Parathyroid adenoma (tissue), 2 donors: ENCODE data around the gene TRMT1.
A peak's percentile ranks its signal among the peaks of the same experiment; 100 is the strongest.

Experiments used
- H2AFZ ChIP-seq: fragments of 300-600 bp; sonication (generic); one replicate; pipeline ENCODE4 v1.7.0; 2017; ENCODE audit warnings: antibody characterized with exemption, mild to moderate bottlenecking
- H3K27ac ChIP-seq: fragments of 300-600 bp; sonication (generic); one replicate; pipeline ENCODE4 v1.7.0; 2017
- H3K27me3 ChIP-seq: fragments of 300-600 bp; sonication (generic); one replicate; pipeline ENCODE4 v1.7.0; 2017; ENCODE audit warnings: low read length; ENCODE audit not compliant: control insufficient read depth, insufficient read depth
- H3K36me3 ChIP-seq: fragments of 300-600 bp; sonication (generic); one replicate; pipeline ENCODE4 v1.7.0; 2017; ENCODE audit warnings: low read length; ENCODE audit not compliant: control insufficient read depth, insufficient read depth
- H3K4me1 ChIP-seq: fragments of 300-600 bp; sonication (generic); one replicate; pipeline ENCODE4 v1.7.0; 2017; ENCODE audit warnings: control low read depth
- H3K4me2 ChIP-seq: fragments of 300-600 bp; sonication (generic); one replicate; pipeline ENCODE4 v1.7.0; 2017; ENCODE audit warnings: low read length
- H3K4me3 ChIP-seq: fragments of 300-600 bp; sonication (generic); one replicate; pipeline ENCODE4 v1.7.0; 2017; ENCODE audit warnings: low read depth, low read length
- H3K79me2 ChIP-seq: fragments of 300-600 bp; sonication (generic); one replicate; pipeline ENCODE4 v1.7.0; 2017; ENCODE audit warnings: control low read depth
- H3K9ac ChIP-seq: fragments of 300-600 bp; sonication (generic); one replicate; pipeline ENCODE4 v1.7.0; 2017; ENCODE audit warnings: mild to moderate bottlenecking
- H3K9me3 ChIP-seq: fragments of 300-600 bp; sonication (generic); one replicate; pipeline ENCODE4 v1.7.0; 2017; ENCODE audit warnings: low read length; ENCODE audit not compliant: control insufficient read depth
- TF ChIP-seq, protein P1 (sequence below): fragments of 300-600 bp; sonication (generic); IDR thresholded peaks from one replicate; pipeline ENCODE4 v1.7.0; 2017; ENCODE audit warnings: antibody characterized with exemption, mild to moderate bottlenecking
- donor health status: primary hyperparathyroidism.

TRMT1 gene

DNA sequence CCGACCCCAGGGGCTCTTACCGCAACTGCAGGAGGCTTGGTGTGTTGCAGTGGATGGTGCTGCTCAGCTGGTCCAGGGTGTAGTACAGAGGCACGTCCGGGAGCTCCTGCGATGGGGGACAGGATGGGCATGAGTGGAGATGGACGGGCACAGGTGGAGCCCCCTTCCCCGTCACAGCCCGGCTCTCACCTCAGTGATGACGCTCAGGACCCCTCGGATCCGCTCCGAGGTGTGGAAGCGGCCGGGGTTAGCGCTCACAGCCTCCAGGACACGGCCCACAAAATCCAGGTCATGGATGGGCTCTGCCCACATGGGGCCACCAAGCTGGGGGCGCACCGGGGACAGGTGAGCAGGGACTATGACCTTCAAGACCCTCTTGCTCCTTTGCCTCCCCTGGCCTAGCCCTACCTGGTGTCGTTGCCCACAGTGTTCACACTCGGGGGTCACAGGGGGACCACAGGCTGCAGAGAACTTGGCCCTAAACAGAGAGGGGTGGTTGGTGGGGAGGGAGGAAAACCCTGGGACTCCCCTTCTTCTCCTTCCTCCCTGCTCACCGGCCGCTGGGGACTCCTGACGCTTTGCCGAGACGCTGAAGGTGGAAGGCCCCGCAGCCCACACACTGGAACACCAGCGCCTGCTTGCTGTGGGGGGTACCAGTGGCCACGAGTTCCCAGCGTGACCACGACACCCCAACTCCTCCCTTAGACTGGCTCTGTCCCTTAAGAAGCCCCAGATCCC lies 7.0 kb downstream of the TRMT1 start:
- H3K79me2 ChIP-seq, result no peaks in the 10 kb centered on the region
- H3K9ac ChIP-seq, result no peak overlapping the region
- no peaks in the 10 kb centered on the region for H3K36me3 ChIP-seq
- TF ChIP-seq, protein P1, sequence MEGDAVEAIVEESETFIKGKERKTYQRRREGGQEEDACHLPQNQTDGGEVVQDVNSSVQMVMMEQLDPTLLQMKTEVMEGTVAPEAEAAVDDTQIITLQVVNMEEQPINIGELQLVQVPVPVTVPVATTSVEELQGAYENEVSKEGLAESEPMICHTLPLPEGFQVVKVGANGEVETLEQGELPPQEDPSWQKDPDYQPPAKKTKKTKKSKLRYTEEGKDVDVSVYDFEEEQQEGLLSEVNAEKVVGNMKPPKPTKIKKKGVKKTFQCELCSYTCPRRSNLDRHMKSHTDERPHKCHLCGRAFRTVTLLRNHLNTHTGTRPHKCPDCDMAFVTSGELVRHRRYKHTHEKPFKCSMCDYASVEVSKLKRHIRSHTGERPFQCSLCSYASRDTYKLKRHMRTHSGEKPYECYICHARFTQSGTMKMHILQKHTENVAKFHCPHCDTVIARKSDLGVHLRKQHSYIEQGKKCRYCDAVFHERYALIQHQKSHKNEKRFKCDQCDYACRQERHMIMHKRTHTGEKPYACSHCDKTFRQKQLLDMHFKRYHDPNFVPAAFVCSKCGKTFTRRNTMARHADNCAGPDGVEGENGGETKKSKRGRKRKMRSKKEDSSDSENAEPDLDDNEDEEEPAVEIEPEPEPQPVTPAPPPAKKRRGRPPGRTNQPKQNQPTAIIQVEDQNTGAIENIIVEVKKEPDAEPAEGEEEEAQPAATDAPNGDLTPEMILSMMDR, result no peak
- no peak overlapping the region for H3K4me2 ChIP-seq
- H2AFZ ChIP-seq, result no peak overlapping the region
- H3K27me3 ChIP-seq, result no peaks in the 10 kb centered on the region
- H3K4me3 ChIP-seq, result no peak overlapping the region
- no peaks in the 10 kb centered on the region for H3K9me3 ChIP-seq
- no peak overlapping the region for H3K27ac ChIP-seq
- H3K4me1 ChIP-seq, result no peaks in the 10 kb centered on the region

DNA sequence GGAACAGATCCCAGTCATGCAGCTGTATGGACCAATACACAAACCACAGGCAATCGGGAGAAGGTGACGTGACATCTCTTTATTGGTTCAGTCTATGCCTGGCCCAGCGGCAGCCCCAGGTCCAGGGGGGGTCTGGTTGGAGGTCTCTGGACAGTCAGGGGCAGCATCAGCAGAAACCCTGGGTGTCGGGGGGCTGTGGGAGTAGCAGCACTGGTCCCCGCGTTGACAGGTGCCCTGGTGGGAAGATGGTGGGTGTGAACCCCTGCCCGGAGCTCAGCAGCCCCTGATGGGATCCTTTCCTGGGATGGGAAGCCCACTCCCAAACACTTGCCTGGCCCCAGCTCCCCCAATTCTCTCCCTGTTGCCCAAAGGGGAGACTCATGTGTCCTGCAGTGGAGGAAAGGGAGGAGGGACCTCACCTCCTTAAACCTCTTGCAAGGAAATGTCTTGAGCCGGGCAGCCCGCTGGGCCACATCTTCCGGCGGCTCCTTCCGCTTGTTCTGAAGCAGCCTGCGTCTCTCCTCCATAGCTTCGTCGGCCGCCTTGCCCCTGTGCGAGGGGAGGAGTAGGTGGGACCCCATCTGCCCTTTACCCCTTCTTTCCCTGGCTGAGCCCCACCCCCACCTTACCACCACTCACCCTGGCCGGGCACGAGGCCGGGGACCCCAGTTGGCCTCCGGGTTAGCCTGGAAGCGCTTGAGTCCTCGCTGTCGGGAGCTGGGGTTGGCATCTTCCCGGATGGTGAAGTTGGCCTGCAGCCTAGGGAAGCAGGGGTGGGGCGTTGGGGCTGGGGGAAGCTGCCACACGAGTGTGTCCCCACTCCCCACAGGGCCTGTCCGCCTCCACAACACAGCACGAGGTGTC lies 11.5 kb downstream of the TRMT1 start:
- H3K9me3 ChIP-seq, result no peaks in the 10 kb centered on the region
- peaks cover 9% of the 10 kb centered on the region for H3K4me1 ChIP-seq
- no peak overlapping the region for H3K4me3 ChIP-seq
- TF ChIP-seq, protein P1, result no peak
- no peak overlapping the region for H3K27ac ChIP-seq
- no peak overlapping the region for H2AFZ ChIP-seq
- H3K4me2 ChIP-seq, result no peak overlapping the region
- no peaks in the 10 kb centered on the region for H3K36me3 ChIP-seq
- H3K9ac ChIP-seq, result no peak overlapping the region
- H3K27me3 ChIP-seq, result no peaks in the 10 kb centered on the region
- no peaks in the 10 kb centered on the region for H3K79me2 ChIP-seq

DNA sequence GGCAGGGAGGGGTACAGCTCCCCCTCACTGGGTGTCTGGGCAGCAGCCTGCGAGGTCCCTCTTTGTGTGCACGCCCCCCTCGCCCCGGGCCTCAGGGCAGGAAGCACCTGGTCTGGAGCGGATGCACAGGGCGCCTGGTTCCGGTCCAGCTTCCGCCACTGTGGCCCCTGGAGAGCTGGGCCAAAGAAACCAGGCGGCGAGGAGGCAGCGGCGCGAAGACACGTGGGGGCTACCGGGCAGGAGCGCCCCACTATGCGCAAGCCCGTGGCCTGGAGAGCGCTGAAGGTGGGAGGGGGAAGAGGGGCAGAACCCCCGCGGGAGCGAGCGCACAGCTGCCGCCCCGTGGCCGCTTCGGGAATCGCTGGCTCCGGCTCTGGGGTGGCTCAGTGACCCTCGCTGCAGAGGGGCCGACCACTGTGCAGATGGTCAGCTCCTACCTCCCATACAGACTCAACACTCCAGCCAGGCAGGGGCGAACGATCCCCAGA lies 12.1 kb downstream of the TRMT1 start:
- H2AFZ ChIP-seq, result no peak overlapping the region
- H3K36me3 ChIP-seq, result no peaks in the 10 kb centered on the region
- peaks cover 9% of the 10 kb centered on the region for H3K4me1 ChIP-seq
- no peaks in the 10 kb centered on the region for H3K79me2 ChIP-seq
- no peaks in the 10 kb centered on the region for H3K27me3 ChIP-seq
- H3K4me3 ChIP-seq, result no peak overlapping the region
- H3K9me3 ChIP-seq, result no peaks in the 10 kb centered on the region
- H3K27ac ChIP-seq, result no peak overlapping the region
- TF ChIP-seq, protein P1, result peak; percentile 32
- H3K9ac ChIP-seq, result no peak overlapping the region
- H3K4me2 ChIP-seq, result no peak overlapping the region

DNA sequence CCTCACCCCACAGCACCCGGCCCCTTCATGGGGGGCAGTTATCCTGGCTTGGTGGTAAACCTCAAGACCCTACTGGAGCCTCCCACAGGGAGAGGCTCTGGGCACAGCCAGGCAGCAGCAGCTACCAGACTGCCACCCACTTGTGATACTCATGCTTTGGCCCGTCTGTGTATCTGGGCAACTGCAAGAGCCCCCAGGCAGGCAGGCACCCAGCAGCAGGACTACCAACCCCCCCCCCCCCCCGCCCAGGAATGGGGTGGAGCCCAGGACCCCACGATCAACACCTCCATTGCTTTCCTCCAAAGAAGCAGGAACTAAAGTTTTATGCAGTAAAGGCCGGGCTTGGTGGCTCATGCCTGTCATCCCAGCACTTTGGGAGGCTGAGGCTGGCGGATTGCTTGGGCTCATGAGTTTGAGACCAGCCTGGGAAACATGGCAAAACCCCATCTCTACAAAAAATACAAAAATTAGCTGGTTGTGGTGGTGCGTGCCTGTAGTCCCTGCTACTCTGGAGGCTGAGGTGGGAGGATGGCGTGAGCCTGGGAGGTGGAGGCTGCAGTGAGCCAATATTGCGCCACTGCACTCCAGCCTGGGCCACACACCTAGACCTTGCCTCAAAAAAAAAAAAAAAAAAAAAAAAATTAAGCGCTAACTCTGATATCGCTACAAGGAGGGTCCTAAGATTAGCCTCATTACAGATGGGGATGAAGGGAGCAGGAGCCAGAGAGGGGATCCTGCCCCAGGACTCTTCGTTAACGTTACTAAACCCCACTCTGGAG lies 12.8 kb downstream of the TRMT1 start:
- Histone ChIP-seq H3K79me2 (no peaks in the 10 kb centered on the region), H3K4me1 (peaks cover 9% of the 10 kb centered on the region), H3K36me3 (no peaks in the 10 kb centered on the region), H3K4me2 (no peak overlapping the region), H3K27me3 (no peaks in the 10 kb centered on the region), H3K9me3 (no peaks in the 10 kb centered on the region), H2AFZ (no peak overlapping the region), H3K4me3 (no peak overlapping the region), H3K9ac (no peak overlapping the region), H3K27ac (no peak overlapping the region)
- TF ChIP-seq, protein P1, result no peak
